Progenitor cell of endocrine pancreas (in vitro differentiated cells): ENCODE data around the gene MEX3C. TPM values are rescaled to one million over a fixed set of nuclear protein-coding genes. Genes with fewer than 3 reads are reported as not detected.

Source experiments
- DNase-seq: peaks from one replicate; pipeline ENCODE4 v3.0.0; 2021; ENCODE audit warnings: low spot score; ENCODE audit not compliant: unreplicated experiment
- H3K27ac Mint-ChIP-seq: 2 replicates; pipeline ENCODE4 v1.8.0; 2021; ENCODE audit warnings: mild to moderate bottlenecking, moderate library complexity, mixed read lengths
- H3K27me3 Mint-ChIP-seq: 2 replicates; pipeline ENCODE4 v1.8.0; 2021; ENCODE audit warnings: mixed read lengths
- H3K36me3 Mint-ChIP-seq: 2 replicates; pipeline ENCODE4 v1.8.0; 2022; ENCODE audit warnings: mixed read lengths; ENCODE audit not compliant: insufficient read depth
- H3K4me1 Mint-ChIP-seq: 2 replicates; pipeline ENCODE4 v1.8.0; 2021; ENCODE audit warnings: low read depth, mixed read lengths
- H3K4me3 Mint-ChIP-seq: 2 replicates; pipeline ENCODE4 v1.8.0; 2021; ENCODE audit warnings: low read depth, mild to moderate bottlenecking, moderate library complexity, mixed read lengths
- H3K9me3 Mint-ChIP-seq: 2 replicates; pipeline ENCODE4 v1.8.0; 2021; ENCODE audit warnings: low read depth, mixed read lengths
- CTCF ChIP-seq: fragments of 200-600 bp; sonication (generic); IDR thresholded peaks from one replicate; pipeline ENCODE4 v1.5.0; 2021; ENCODE audit warnings: antibody characterized with exemption, mild to moderate bottlenecking; ENCODE audit not compliant: unreplicated experiment
- total RNA-seq: library from RNA; stranded (reverse); gene quantifications from 2 replicates; pipeline ENCODE4 v1.2.1, GENCODE V29; 2021

Gene MEX3C
- total RNA-seq, 1 donor from 2014 or later: 86.2 TPM

DNA sequence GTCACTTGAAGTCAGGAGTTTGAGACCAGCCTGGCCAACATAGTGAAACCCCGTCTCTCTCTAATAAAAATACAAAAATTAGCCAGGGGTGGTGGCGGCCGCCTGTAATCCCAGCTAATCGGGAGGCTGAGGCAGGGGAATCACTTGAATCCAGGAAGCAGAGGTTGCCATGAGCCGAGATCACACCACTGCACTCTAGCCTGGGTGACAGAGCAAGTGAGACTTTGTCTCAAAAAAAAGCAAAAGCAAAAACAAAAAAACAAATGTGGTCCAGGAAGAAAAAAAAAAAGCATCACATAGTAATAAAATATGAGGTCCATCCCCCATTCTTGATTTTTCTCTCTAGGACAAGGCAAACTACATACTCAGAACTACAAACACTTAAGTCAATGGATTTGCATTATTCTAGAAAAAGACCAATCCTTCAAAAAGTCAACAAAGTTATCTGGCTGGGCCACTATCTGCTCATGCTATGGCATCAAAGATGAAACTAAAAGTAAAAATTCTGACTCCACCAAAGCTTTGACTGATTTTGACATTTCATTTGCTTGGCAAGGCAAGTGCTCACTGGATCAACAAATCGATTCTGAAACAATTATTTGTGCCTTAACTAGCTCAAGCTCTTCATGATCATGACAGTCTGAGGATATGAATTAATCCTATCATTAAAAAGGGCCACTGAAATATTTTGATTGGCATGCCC, 28.4 kb downstream of the MEX3C start:
- H3K27ac Mint-ChIP-seq: no peak overlapping the region
- no peak for DNase-seq
- no peaks in the 10 kb centered on the region for H3K9me3 Mint-ChIP-seq
- no peak for TF ChIP-seq CTCF
- peaks cover 7% of the 10 kb centered on the region for H3K36me3 Mint-ChIP-seq
- no peaks in the 10 kb centered on the region for H3K27me3 Mint-ChIP-seq
- no peaks in the 10 kb centered on the region for H3K4me1 Mint-ChIP-seq
- no peak overlapping the region for H3K4me3 Mint-ChIP-seq

DNA sequence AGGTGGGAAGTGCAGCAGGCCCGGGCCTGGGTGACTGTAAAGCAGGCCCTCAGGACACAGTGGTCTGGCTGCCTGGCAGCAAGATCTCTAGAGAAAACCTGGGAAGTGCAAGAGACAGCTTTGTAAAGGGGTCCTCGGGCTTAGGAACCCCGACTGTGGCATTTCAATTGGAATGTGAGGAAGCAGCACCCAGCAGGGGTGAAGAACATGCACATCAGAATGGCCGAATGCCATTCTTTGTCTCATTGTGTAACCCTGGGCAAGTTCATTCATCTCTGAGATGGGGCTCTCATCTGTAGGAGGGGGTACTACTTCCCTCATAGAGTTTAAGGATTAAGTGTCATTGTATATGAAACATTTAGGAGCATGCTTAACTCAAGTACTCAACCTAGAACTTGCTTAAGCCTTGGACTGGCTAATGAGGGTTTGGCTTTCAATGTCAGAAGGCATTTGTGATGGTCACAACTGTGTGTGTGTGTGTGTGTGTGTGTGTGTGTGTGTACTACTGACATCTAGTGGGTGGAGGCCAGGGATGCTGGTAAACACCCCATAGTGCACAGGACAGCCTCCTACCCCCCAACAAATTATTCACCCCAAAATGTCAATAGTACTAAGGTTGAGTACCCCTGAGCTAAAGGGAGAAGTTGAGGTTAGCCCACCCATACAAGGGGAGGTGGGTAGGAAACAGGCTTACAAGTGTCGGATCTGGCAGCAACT, 29.3 kb downstream of the MEX3C start:
- Mint-ChIP-seq H3K9me3 (no peaks in the 10 kb centered on the region), H3K4me1 (no peaks in the 10 kb centered on the region), H3K27ac (no peak overlapping the region), H3K36me3 (peaks cover 3% of the 10 kb centered on the region), H3K4me3 (no peak overlapping the region), H3K27me3 (no peaks in the 10 kb centered on the region)
- DNase-seq: no peak
- TF ChIP-seq CTCF: no peak

- Mint-ChIP-seq H3K27me3 (no peaks in the 10 kb centered on the region), H3K36me3 (no peaks in the 10 kb centered on the region), H3K4me1 (no peaks in the 10 kb centered on the region), H3K9me3 (no peaks in the 10 kb centered on the region), H3K4me3 (no peak overlapping the region), H3K27ac (no peak overlapping the region)
- DNase-seq: no peak
- TF ChIP-seq CTCF: no peak
These were observed 32.2 kb downstream of the MEX3C start for GRCh38 chr18:51165296-51165695.

- no peak overlapping the region for H3K27ac Mint-ChIP-seq
- H3K4me1 Mint-ChIP-seq: no peaks in the 10 kb centered on the region
- H3K36me3 Mint-ChIP-seq: no peaks in the 10 kb centered on the region
- no peaks in the 10 kb centered on the region for H3K9me3 Mint-ChIP-seq
- TF ChIP-seq CTCF: no peak
- no peak overlapping the region for H3K4me3 Mint-ChIP-seq
- no peak for DNase-seq
- H3K27me3 Mint-ChIP-seq: no peaks in the 10 kb centered on the region
These were observed 32.7 kb downstream of the MEX3C start for GRCh38 chr18:51164761-51165281.

- Mint-ChIP-seq H3K9me3 (no peaks in the 10 kb centered on the region), H3K27ac (no peak overlapping the region), H3K4me3 (no peak overlapping the region), H3K36me3 (no peaks in the 10 kb centered on the region), H3K4me1 (no peaks in the 10 kb centered on the region), H3K27me3 (no peaks in the 10 kb centered on the region)
- no peak for DNase-seq
- TF ChIP-seq CTCF: no peak
These were observed 33.1 kb downstream of the MEX3C start for GRCh38 chr18:51164342-51164741.
